ENCODE data around the gene CAB39L.

The CAB39L gene

GRCh38 chr13:49303533-49304252 is 140.2 kb downstream of the CAB39L start:
- H3F3A ChIP-seq (ENCODE audit: insufficient read depth), result no peaks in the 10 kb centered on the region
- H3K27ac ChIP-seq (ENCODE audit: low read depth, low read length), result no peak overlapping the region
- H3K27me3 ChIP-seq (ENCODE audit: low read length), result no peaks in the 10 kb centered on the region
- H3K9me3 ChIP-seq (ENCODE audit: insufficient read depth, low read length), result no peaks in the 10 kb centered on the region
- TF ChIP-seq CTCF (IDR thresholded peaks at IDR 0.05; ENCODE audit: insufficient read depth, low read length, poor library complexity, severe bottlenecking) (no peak), EZH2phosphoT487 (conservative IDR thresholded peaks at IDR 0.05; ENCODE audit: low read length) (no peak)
- H3K9ac ChIP-seq (ENCODE audit: low read length), result no peak overlapping the region
- H2AFZ ChIP-seq (ENCODE audit: low read depth, low read length, severe bottlenecking), result no peak overlapping the region
- no peaks in the 10 kb centered on the region for H3K79me2 ChIP-seq (ENCODE audit: insufficient read depth, low read length)
- no peak overlapping the region for H3K4me3 ChIP-seq (ENCODE audit: insufficient read depth, low read length, poor library complexity, severe bottlenecking)
- H4K20me1 ChIP-seq (ENCODE audit: low read depth, low read length), result no peaks in the 10 kb centered on the region
- no peaks in the 10 kb centered on the region for H3K36me3 ChIP-seq (ENCODE audit: low read length)
- H3K9me2 ChIP-seq (replicated peaks; ENCODE audit: insufficient read depth, low read length), result no peaks in the 10 kb centered on the region
- H3K4me2 ChIP-seq (ENCODE audit: low read depth, low read length, poor library complexity, severe bottlenecking), result no peak overlapping the region

- TF ChIP-seq EZH2phosphoT487 (conservative IDR thresholded peaks at IDR 0.05; ENCODE audit: low read length), result no peak
- TF ChIP-seq CTCF (IDR thresholded peaks at IDR 0.05; ENCODE audit: insufficient read depth, low read length, poor library complexity, severe bottlenecking), result no peak
- no peak overlapping the region for H3K27ac ChIP-seq (ENCODE audit: low read depth, low read length)
- no peaks in the 10 kb centered on the region for H3K27me3 ChIP-seq (ENCODE audit: low read length)
- no peaks in the 10 kb centered on the region for H3F3A ChIP-seq (ENCODE audit: insufficient read depth)
- H3K9me3 ChIP-seq (ENCODE audit: insufficient read depth, low read length), result no peaks in the 10 kb centered on the region
- no peak overlapping the region for H3K4me2 ChIP-seq (ENCODE audit: low read depth, low read length, poor library complexity, severe bottlenecking)
- H2AFZ ChIP-seq (ENCODE audit: low read depth, low read length, severe bottlenecking), result no peak overlapping the region
- H3K4me3 ChIP-seq (ENCODE audit: insufficient read depth, low read length, poor library complexity, severe bottlenecking), result no peak overlapping the region
- no peaks in the 10 kb centered on the region for H3K9me2 ChIP-seq (replicated peaks; ENCODE audit: insufficient read depth, low read length)
- H3K79me2 ChIP-seq (ENCODE audit: insufficient read depth, low read length), result no peaks in the 10 kb centered on the region
- no peak overlapping the region for H3K9ac ChIP-seq (ENCODE audit: low read length)
- H3K36me3 ChIP-seq (ENCODE audit: low read length), result no peaks in the 10 kb centered on the region
- H4K20me1 ChIP-seq (ENCODE audit: low read depth, low read length), result no peaks in the 10 kb centered on the region
Measured at GRCh38 chr13:49302817-49303216, 141.0 kb downstream of the CAB39L start.

- Histone ChIP-seq H3K9me2 (replicated peaks; ENCODE audit: insufficient read depth, low read length) (no peaks in the 10 kb centered on the region), H3K27me3 (ENCODE audit: low read length) (no peaks in the 10 kb centered on the region), H2AFZ (ENCODE audit: low read depth, low read length, severe bottlenecking) (no peak overlapping the region), H3K36me3 (ENCODE audit: low read length) (no peaks in the 10 kb centered on the region), H3K79me2 (ENCODE audit: insufficient read depth, low read length) (no peaks in the 10 kb centered on the region), H3F3A (ENCODE audit: insufficient read depth) (no peaks in the 10 kb centered on the region), H4K20me1 (ENCODE audit: low read depth, low read length) (no peaks in the 10 kb centered on the region), H3K9me3 (ENCODE audit: insufficient read depth, low read length) (no peaks in the 10 kb centered on the region), H3K27ac (ENCODE audit: low read depth, low read length) (no peak overlapping the region), H3K4me3 (ENCODE audit: insufficient read depth, low read length, poor library complexity, severe bottlenecking) (no peak overlapping the region), H3K4me2 (ENCODE audit: low read depth, low read length, poor library complexity, severe bottlenecking) (no peak overlapping the region), H3K9ac (ENCODE audit: low read length) (no peak overlapping the region)
- TF ChIP-seq EZH2phosphoT487 (conservative IDR thresholded peaks at IDR 0.05; ENCODE audit: low read length), result no peak
- no peak for TF ChIP-seq CTCF (IDR thresholded peaks at IDR 0.05; ENCODE audit: insufficient read depth, low read length, poor library complexity, severe bottlenecking)
Measured at GRCh38 chr13:49302222-49302621, 141.6 kb downstream of the CAB39L start.
